ENCODE measurements around the gene GATAD2A. TPM values are rescaled to one million over a fixed set of nuclear protein-coding genes. Genes with fewer than 3 reads are reported as not detected.

The GATAD2A gene
- total RNA-seq, 1 experiment from 2014 or later = 99.6 TPM

- ChIA-PET POLR2A (no interaction called here), CTCF (no interaction called here)
- intact Hi-C loops (cut with micrococcal nuclease; ENCODE audit: unreplicated experiment) = no loop called here
- no TSS peak for BruUV-seq (replicated peaks)
- Histone ChIP-seq H3K27me3 (ENCODE audit: control insufficient read depth, insufficient read depth, low read length) (no peaks in the 10 kb centered on the region), H3K9me3 (ENCODE audit: control insufficient read depth, insufficient read depth, low read depth, low read length) (no peaks in the 10 kb centered on the region), H3K4me3 (ENCODE audit: low read depth in 2 of 2, low read length in 2 of 2) (no peak overlapping the region), H3K27ac (ENCODE audit: low read length) (no peak overlapping the region), H3K4me1 (ENCODE audit: control insufficient read depth, insufficient read depth, low read length) (peaks cover 12% of the 10 kb centered on the region), H3K36me3 (ENCODE audit: control insufficient read depth, insufficient read depth, low read length) (no peaks in the 10 kb centered on the region)
- ATAC-seq (peak; percentile 34), DNase-seq (ENCODE audit: low read depth, low spot score) (no peak)
- TF ChIP-seq SIN3A (IDR thresholded peaks at IDR 0.05; ENCODE audit: borderline replicate concordance, insufficient read depth, low read depth, low read length) = no peak
- TF ChIP-seq TCF7L2 (IDR thresholded peaks at IDR 0.05; ENCODE audit: low read depth, low read length) = no peak
- no peak for TF ChIP-seq POLR2AphosphoS5 (IDR thresholded peaks at IDR 0.05; ENCODE audit: low read depth, low read length)
- TF ChIP-seq, protein P1, sequence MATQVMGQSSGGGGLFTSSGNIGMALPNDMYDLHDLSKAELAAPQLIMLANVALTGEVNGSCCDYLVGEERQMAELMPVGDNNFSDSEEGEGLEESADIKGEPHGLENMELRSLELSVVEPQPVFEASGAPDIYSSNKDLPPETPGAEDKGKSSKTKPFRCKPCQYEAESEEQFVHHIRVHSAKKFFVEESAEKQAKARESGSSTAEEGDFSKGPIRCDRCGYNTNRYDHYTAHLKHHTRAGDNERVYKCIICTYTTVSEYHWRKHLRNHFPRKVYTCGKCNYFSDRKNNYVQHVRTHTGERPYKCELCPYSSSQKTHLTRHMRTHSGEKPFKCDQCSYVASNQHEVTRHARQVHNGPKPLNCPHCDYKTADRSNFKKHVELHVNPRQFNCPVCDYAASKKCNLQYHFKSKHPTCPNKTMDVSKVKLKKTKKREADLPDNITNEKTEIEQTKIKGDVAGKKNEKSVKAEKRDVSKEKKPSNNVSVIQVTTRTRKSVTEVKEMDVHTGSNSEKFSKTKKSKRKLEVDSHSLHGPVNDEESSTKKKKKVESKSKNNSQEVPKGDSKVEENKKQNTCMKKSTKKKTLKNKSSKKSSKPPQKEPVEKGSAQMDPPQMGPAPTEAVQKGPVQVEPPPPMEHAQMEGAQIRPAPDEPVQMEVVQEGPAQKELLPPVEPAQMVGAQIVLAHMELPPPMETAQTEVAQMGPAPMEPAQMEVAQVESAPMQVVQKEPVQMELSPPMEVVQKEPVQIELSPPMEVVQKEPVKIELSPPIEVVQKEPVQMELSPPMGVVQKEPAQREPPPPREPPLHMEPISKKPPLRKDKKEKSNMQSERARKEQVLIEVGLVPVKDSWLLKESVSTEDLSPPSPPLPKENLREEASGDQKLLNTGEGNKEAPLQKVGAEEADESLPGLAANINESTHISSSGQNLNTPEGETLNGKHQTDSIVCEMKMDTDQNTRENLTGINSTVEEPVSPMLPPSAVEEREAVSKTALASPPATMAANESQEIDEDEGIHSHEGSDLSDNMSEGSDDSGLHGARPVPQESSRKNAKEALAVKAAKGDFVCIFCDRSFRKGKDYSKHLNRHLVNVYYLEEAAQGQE (IDR thresholded peaks at IDR 0.05; ENCODE audit: insufficient read depth in 1 of 2, low read depth in 2 of 2, low read length in 1 of 2) = no peak
- no peak for TF ChIP-seq CTCF (IDR thresholded peaks at IDR 0.05)
- in situ Hi-C loops (cut with HindIII; ENCODE audit: low pct_unique_long_range_greater_than_20kb, low sequenced_read_pairs) = no loop called here
These were observed 55.3 kb downstream of the GATAD2A start for GRCh38 chr19:19460761-19461265.

GRCh38 chr19:19461306-19461670, 55.8 kb downstream of the GATAD2A start:
- intact Hi-C loops (cut with micrococcal nuclease; ENCODE audit: unreplicated experiment) = no loop called here
- no peak for ATAC-seq
- in situ Hi-C loops (cut with HindIII; ENCODE audit: low pct_unique_long_range_greater_than_20kb, low sequenced_read_pairs) = no loop called here
- Histone ChIP-seq H3K4me1 (ENCODE audit: control insufficient read depth, insufficient read depth, low read length) (peaks cover 12% of the 10 kb centered on the region), H3K27ac (ENCODE audit: low read length) (no peak overlapping the region), H3K27me3 (ENCODE audit: control insufficient read depth, insufficient read depth, low read length) (no peaks in the 10 kb centered on the region), H3K4me3 (ENCODE audit: low read depth in 2 of 2, low read length in 2 of 2) (no peak overlapping the region), H3K36me3 (ENCODE audit: control insufficient read depth, insufficient read depth, low read length) (no peaks in the 10 kb centered on the region), H3K9me3 (ENCODE audit: control insufficient read depth, insufficient read depth, low read depth, low read length) (no peaks in the 10 kb centered on the region)
- TF ChIP-seq SIN3A (IDR thresholded peaks at IDR 0.05; ENCODE audit: borderline replicate concordance, insufficient read depth, low read depth, low read length) = no peak
- TF ChIP-seq TCF7L2 (IDR thresholded peaks at IDR 0.05; ENCODE audit: low read depth, low read length) = no peak
- TF ChIP-seq POLR2AphosphoS5 (IDR thresholded peaks at IDR 0.05; ENCODE audit: low read depth, low read length) = no peak
- TF ChIP-seq, protein P1 (IDR thresholded peaks at IDR 0.05; ENCODE audit: insufficient read depth in 1 of 2, low read depth in 2 of 2, low read length in 1 of 2) = no peak
- no peak for TF ChIP-seq CTCF (IDR thresholded peaks at IDR 0.05)
- ChIA-PET CTCF (no interaction called here), POLR2A (no interaction called here)
- DNase-seq (ENCODE audit: low read depth, low spot score) = no peak
- BruUV-seq (replicated peaks) = no TSS peak

Measured in Panc1 (cell line).